OCI-LY7 (cell line): ENCODE measurements around the gene MIA3. TPM values are rescaled to one million over a fixed set of nuclear protein-coding genes. Genes with fewer than 3 reads are reported as not detected.

Source experiments
- BruUV-seq: library from RNA; stranded (reverse); fragments of 400-500 nt; replicated peaks from 2 replicates; lab custom pipeline; 2021; lab: Mats Ljungman, UMichigan
- CTCF ChIA-PET: fragments of 300-600 bp; sonication (Branson Sonifier 250); formaldehyde crosslinking; loops from one replicate; lab custom pipeline; 2022; ENCODE audit warnings: antibody characterized with exemption; ENCODE audit not compliant: unreplicated experiment; lab: Charles Lee
- POLR2A ChIA-PET: fragments of 300-600 bp; sonication (Branson Sonifier 250); formaldehyde crosslinking; loops from one replicate; lab custom pipeline; 2022; ENCODE audit warnings: antibody characterized with exemption; lab: Charles Lee
- DNase-seq: peaks from one replicate; pipeline ENCODE4 v3.0.0-alpha.2; 2015; ENCODE audit warnings: low spot score
- H2AFZ ChIP-seq: fragments of 200-600 bp; sonication (generic), shearing (Covaris generic); 2 replicates; pipeline ENCODE4 v1.6.1; 2014; ENCODE audit warnings: mild to moderate bottlenecking, antibody characterized with exemption, low read length, moderate library complexity
- H3K27ac ChIP-seq: fragments of 200-600 bp; sonication (generic); 2 replicates; pipeline ENCODE4 v1.5.1; 2014; ENCODE audit warnings: mixed run types, low read depth, mild to moderate bottlenecking, moderate library complexity, low read length, inconsistent platforms; ENCODE audit not compliant: poor library complexity, severe bottlenecking
- H3K36me3 ChIP-seq: fragments of 200-600 bp; sonication (generic); 2 replicates; pipeline ENCODE4 v1.6.1; 2014; ENCODE audit warnings: mild to moderate bottlenecking, antibody characterized with exemption, low read length, moderate library complexity, mixed read lengths; ENCODE audit not compliant: insufficient read depth
- H3K4me1 ChIP-seq: fragments of 200-600 bp; sonication (generic); 2 replicates; pipeline ENCODE4 v1.5.1; 2014; ENCODE audit warnings: mild to moderate bottlenecking, low read length; ENCODE audit not compliant: insufficient read depth, poor library complexity, severe bottlenecking
- H3K4me2 ChIP-seq: fragments of 200-600 bp; sonication (generic); 2 replicates; pipeline ENCODE4 v1.6.1; 2014; ENCODE audit warnings: mild to moderate bottlenecking, low read length
- H3K4me3 ChIP-seq: fragments of 200-600 bp; sonication (generic); 2 replicates; pipeline ENCODE4 v1.5.1; 2014; ENCODE audit warnings: mild to moderate bottlenecking, low read depth, low read length; ENCODE audit not compliant: poor library complexity, severe bottlenecking
- H3K79me2 ChIP-seq: fragments of 200-600 bp; sonication (generic); 2 replicates; pipeline ENCODE4 v1.6.1; 2016; ENCODE audit warnings: low read depth, mild to moderate bottlenecking, low read length, moderate library complexity, mixed read lengths; ENCODE audit not compliant: insufficient read depth
- H3K9me2 ChIP-seq: fragments of 200-600 bp; sonication (generic); 2 replicates; pipeline ENCODE4 v1.6.1; 2016; ENCODE audit warnings: mild to moderate bottlenecking, low read length, mixed read lengths; ENCODE audit not compliant: insufficient read depth
- H3K9me3 ChIP-seq: fragments of 200-600 bp; sonication (generic); 2 replicates; pipeline ENCODE4 v1.6.1; 2014; ENCODE audit warnings: mild to moderate bottlenecking, mixed run types, low read length, mixed read lengths
- H4K20me1 ChIP-seq: fragments of 200-600 bp; sonication (generic); 2 replicates; pipeline ENCODE4 v1.6.1; 2014; ENCODE audit warnings: mild to moderate bottlenecking, antibody characterized with exemption, low read length, moderate library complexity, mixed read lengths; ENCODE audit not compliant: insufficient read depth
- EZH2phosphoT487 ChIP-seq: fragments of 200-600 bp; sonication (generic); IDR thresholded peaks from 2 replicates; pipeline ENCODE4 v1.6.1; 2018; ENCODE audit warnings: low read depth, borderline replicate concordance, mild to moderate bottlenecking, mixed run types, antibody characterized with exemption, low read length, moderate library complexity, mixed read lengths
- intact Hi-C: fragments of 100-400 bp; cut with micrococcal nuclease; formaldehyde crosslinking; loops from one replicate; pipeline ENCODE4 v1.10.0; 2022; ENCODE audit not compliant: unreplicated experiment
- total RNA-seq, 2 experiments: library from RNA; depleted of rRNA in 1 of 2; stranded (reverse); fragments of >200 nt in 1 of 2; shearing (Covaris generic) in 1 of 2; gene quantifications; 2 replicates each; pipeline ENCODE4 v1.2.3, GENCODE V29; 2014 to 2022
- TF ChIP-seq, protein P1 (sequence below): fragments of 200-600 bp; sonication (generic); conservative IDR thresholded peaks from 2 replicates; pipeline ENCODE4 v1.5.1; 2014; ENCODE audit warnings: mild to moderate bottlenecking, antibody characterized with exemption, low read length, moderate library complexity, mixed read lengths

The MIA3 gene
- total RNA-seq, 2 experiments from 2014 or later: 23.5 to 57.1 TPM

GRCh38 chr1:222656391-222657155, 38.7 kb downstream of the MIA3 start:
- TF ChIP-seq, protein P1, sequence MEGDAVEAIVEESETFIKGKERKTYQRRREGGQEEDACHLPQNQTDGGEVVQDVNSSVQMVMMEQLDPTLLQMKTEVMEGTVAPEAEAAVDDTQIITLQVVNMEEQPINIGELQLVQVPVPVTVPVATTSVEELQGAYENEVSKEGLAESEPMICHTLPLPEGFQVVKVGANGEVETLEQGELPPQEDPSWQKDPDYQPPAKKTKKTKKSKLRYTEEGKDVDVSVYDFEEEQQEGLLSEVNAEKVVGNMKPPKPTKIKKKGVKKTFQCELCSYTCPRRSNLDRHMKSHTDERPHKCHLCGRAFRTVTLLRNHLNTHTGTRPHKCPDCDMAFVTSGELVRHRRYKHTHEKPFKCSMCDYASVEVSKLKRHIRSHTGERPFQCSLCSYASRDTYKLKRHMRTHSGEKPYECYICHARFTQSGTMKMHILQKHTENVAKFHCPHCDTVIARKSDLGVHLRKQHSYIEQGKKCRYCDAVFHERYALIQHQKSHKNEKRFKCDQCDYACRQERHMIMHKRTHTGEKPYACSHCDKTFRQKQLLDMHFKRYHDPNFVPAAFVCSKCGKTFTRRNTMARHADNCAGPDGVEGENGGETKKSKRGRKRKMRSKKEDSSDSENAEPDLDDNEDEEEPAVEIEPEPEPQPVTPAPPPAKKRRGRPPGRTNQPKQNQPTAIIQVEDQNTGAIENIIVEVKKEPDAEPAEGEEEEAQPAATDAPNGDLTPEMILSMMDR: no peak
- no peak for TF ChIP-seq EZH2phosphoT487
- CTCF ChIA-PET: no interaction called here
- H4K20me1 ChIP-seq: no peaks in the 10 kb centered on the region
- no peak overlapping the region for H3K4me2 ChIP-seq
- no peaks in the 10 kb centered on the region for H3K9me3 ChIP-seq
- no peak overlapping the region for H2AFZ ChIP-seq
- no peaks in the 10 kb centered on the region for H3K79me2 ChIP-seq
- POLR2A ChIA-PET: interaction anchor here (0.6 kb wide), 1 partner anchor 707 kb away, joined by 4 read pairs; the partner anchor contains the start of gene SUSD4
- H3K4me1 ChIP-seq: no peaks in the 10 kb centered on the region
- no peak overlapping the region for H3K27ac ChIP-seq
- no peak overlapping the region for H3K4me3 ChIP-seq
- no peak for DNase-seq
- H3K9me2 ChIP-seq: no peaks in the 10 kb centered on the region
- no TSS peak for BruUV-seq
- intact Hi-C loops: loop anchor here (10.0 kb wide), 1 partner anchor 428 kb away; no protein-coding TSS in a partner anchor
- H3K36me3 ChIP-seq: peaks cover 97% of the 10 kb centered on the region

GRCh38 chr1:222657899-222658298, 40.0 kb downstream of the MIA3 start:
- TF ChIP-seq, protein P1: no peak
- no peak for TF ChIP-seq EZH2phosphoT487
- POLR2A ChIA-PET: interaction anchor here (1.0 to 1.1 kb wide), 2 partner anchors 9 to 11 kb away, joined by 3 to 5 read pairs; no protein-coding TSS in a partner anchor
- Histone ChIP-seq H2AFZ (no peak overlapping the region), H3K27ac (no peak overlapping the region), H3K36me3 (peaks cover 97% of the 10 kb centered on the region), H3K9me3 (no peaks in the 10 kb centered on the region), H4K20me1 (no peaks in the 10 kb centered on the region), H3K4me2 (no peak overlapping the region), H3K4me3 (no peak overlapping the region), H3K9me2 (no peaks in the 10 kb centered on the region), H3K79me2 (no peaks in the 10 kb centered on the region), H3K4me1 (no peaks in the 10 kb centered on the region)
- DNase-seq: no peak
- CTCF ChIA-PET: no interaction called here
- intact Hi-C loops: loop anchor here (10.0 kb wide), 1 partner anchor 427 kb away; no protein-coding TSS in a partner anchor
- BruUV-seq: no TSS peak

DNA sequence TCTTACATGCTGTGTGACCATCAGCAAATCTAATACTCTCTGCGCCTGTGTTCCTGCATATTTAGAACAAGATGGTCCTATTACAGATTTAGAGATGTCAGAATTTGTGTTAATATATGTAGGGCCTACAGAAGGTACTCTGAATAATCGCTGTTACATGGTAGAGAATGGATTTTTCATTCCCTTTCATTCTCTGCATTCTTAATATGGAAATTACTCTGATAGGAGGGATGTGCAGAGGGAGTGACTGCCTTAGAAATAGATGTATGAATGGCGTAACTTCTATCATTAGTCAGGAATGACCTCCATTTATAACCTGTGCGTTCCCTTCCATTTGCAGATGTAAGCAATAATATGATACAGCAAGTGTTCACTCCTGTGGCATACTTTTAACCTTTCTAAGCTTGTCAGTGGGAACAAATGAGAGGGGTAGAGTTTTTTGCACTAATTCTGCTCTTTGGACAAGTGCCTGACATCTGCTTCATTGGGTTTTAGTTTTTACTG, 45.6 kb downstream of the MIA3 start:
- Histone ChIP-seq H3K4me1 (no peaks in the 10 kb centered on the region), H3K9me3 (no peaks in the 10 kb centered on the region), H3K9me2 (no peaks in the 10 kb centered on the region), H3K36me3 (peaks cover 94% of the 10 kb centered on the region), H3K27ac (no peak overlapping the region), H2AFZ (no peak overlapping the region), H4K20me1 (no peaks in the 10 kb centered on the region), H3K4me2 (no peak overlapping the region), H3K79me2 (no peaks in the 10 kb centered on the region), H3K4me3 (no peak overlapping the region)
- no peak for DNase-seq
- no TSS peak for BruUV-seq
- ChIA-PET CTCF (no interaction called here), POLR2A (no interaction called here)
- TF ChIP-seq, protein P1: no peak
- intact Hi-C loops: no loop called here
